HG02763 (cell line): ENCODE results near the gene POLE.

Experiments
- ATAC-seq: cut with Tn5 transposase; IDR thresholded peaks from one replicate; pipeline ENCODE4 v1.9.1; 2021; ENCODE audit warnings: mild to moderate bottlenecking, moderate library complexity; ENCODE audit not compliant: unreplicated experiment

Gene POLE

GRCh38 chr12:132658149-132658894, 28.8 kb downstream of the POLE start:
- ATAC-seq, result no peak

- ATAC-seq, result no peak
Observed at GRCh38 chr12:132657004-132657727, 30.0 kb downstream of the POLE start.

- ATAC-seq, result no peak
Observed at GRCh38 chr12:132653567-132654290, 33.4 kb downstream of the POLE start.

GRCh38 chr12:132651444-132652100, 35.6 kb downstream of the POLE start:
- no peak for ATAC-seq

GRCh38 chr12:132649226-132649945, 37.8 kb downstream of the POLE start:
- no peak for ATAC-seq

- ATAC-seq, result no peak
Observed at GRCh38 chr12:132648616-132649225, 38.4 kb downstream of the POLE start.

- ATAC-seq, result no peak
Observed at GRCh38 chr12:132647858-132648257, 39.3 kb downstream of the POLE start.

- no peak for ATAC-seq
Observed at GRCh38 chr12:132646850-132647249, 40.3 kb downstream of the POLE start.

GRCh38 chr12:132642846-132643835, 44.0 kb downstream of the POLE start:
- no peak for ATAC-seq

- no peak for ATAC-seq
Observed at GRCh38 chr12:132641811-132642650, 45.1 kb downstream of the POLE start.

GRCh38 chr12:132640936-132641335, 46.2 kb downstream of the POLE start:
- ATAC-seq, result no peak

- ATAC-seq, result no peak
Observed at GRCh38 chr12:132639956-132640520, 47.1 kb downstream of the POLE start.

GRCh38 chr12:132638541-132639408, 48.4 kb downstream of the POLE start:
- no peak for ATAC-seq

- no peak for ATAC-seq
Observed at GRCh38 chr12:132637811-132638210, 49.3 kb downstream of the POLE start.

GRCh38 chr12:132635076-132635955, 51.8 kb downstream of the POLE start:
- no peak for ATAC-seq
